HepG2 (cell line): ENCODE measurements around the gene MTA2. TPM values are rescaled to one million over a fixed set of nuclear protein-coding genes. Genes with fewer than 3 reads are reported as not detected.

ENCODE experiments used
- BHLHE40 ChIP-seq: IDR thresholded peaks from 2 replicates; pipeline ENCODE4 v1.6.1; 2011; ENCODE audit warnings: low read length, improper control_type of control experiment
- FOXP1 ChIP-seq, 2 experiments: fragments of 450-650 bp in 1 of 2; IDR thresholded peaks; 2 replicates each; pipeline ENCODE4 v1.6.1; 2017 to 2018; ENCODE audit warnings: antibody characterized with exemption in 1 of 2
- JUN ChIP-seq: sonication (generic); formaldehyde crosslinking; IDR thresholded peaks from 2 replicates; pipeline ENCODE4 v1.4.0; 2020; ENCODE audit warnings: mild to moderate bottlenecking, missing genetic modification reagents
- RBM39 ChIP-seq: fragments of 200-400 bp; formaldehyde crosslinking; IDR thresholded peaks from one replicate; pipeline ENCODE4 v1.6.1; 2018; ENCODE audit warnings: antibody characterized with exemption, mild to moderate bottlenecking, low read depth, low read length; ENCODE audit not compliant: poor library complexity, severe bottlenecking
- RFX3 ChIP-seq: IDR thresholded peaks from 2 replicates; pipeline ENCODE4 v1.6.1; 2016; ENCODE audit warnings: missing biosample characterization, missing genetic modification reagents
- TOPORS ChIP-seq: sonication (generic); formaldehyde crosslinking; IDR thresholded peaks from 2 replicates; pipeline ENCODE4 v1.8.0; 2023; ENCODE audit warnings: mild to moderate bottlenecking, missing genetic modification reagents
- ZBTB1 ChIP-seq: sonication (generic); formaldehyde crosslinking; IDR thresholded peaks from 2 replicates; pipeline ENCODE4 v1.4.0; 2020; ENCODE audit warnings: missing genetic modification reagents, borderline replicate concordance
- ZMYM4 ChIP-seq: sonication (generic); formaldehyde crosslinking; IDR thresholded peaks from 2 replicates; pipeline ENCODE4 v1.8.1; 2023; ENCODE audit warnings: mild to moderate bottlenecking, missing genetic modification reagents
- ZNF382 ChIP-seq: sonication (generic); formaldehyde crosslinking; IDR thresholded peaks from 2 replicates; pipeline ENCODE4 v1.5.0; 2020; ENCODE audit warnings: missing genetic modification reagents, mild to moderate bottlenecking, borderline replicate concordance
- ZNF510 ChIP-seq: sonication (generic); formaldehyde crosslinking; IDR thresholded peaks from 2 replicates; pipeline ENCODE4 v1.4.0; 2020; ENCODE audit warnings: low read depth, mild to moderate bottlenecking, missing genetic modification reagents
- ZNF543 ChIP-seq: sonication (generic); formaldehyde crosslinking; IDR thresholded peaks from 2 replicates; pipeline ENCODE4 v1.4.0; 2020; ENCODE audit warnings: mild to moderate bottlenecking, missing genetic modification reagents
- ZNF547 ChIP-seq: sonication (generic); formaldehyde crosslinking; IDR thresholded peaks from 2 replicates; pipeline ENCODE4 v1.5.1; 2020; ENCODE audit warnings: mild to moderate bottlenecking, missing genetic modification reagents
- ZNF749 ChIP-seq: sonication (generic); formaldehyde crosslinking; IDR thresholded peaks from 2 replicates; pipeline ENCODE4 v1.8.0; 2022; ENCODE audit warnings: mild to moderate bottlenecking, missing genetic modification reagents, moderate library complexity, borderline replicate concordance
- ZNF780A ChIP-seq: sonication (generic); formaldehyde crosslinking; IDR thresholded peaks from 2 replicates; pipeline ENCODE4 v1.8.0; 2022; ENCODE audit warnings: mild to moderate bottlenecking, missing genetic modification reagents, moderate library complexity
- ZNF839 ChIP-seq: sonication (generic); formaldehyde crosslinking; IDR thresholded peaks from 2 replicates; pipeline ENCODE4 v1.4.0; 2020; ENCODE audit warnings: missing genetic modification reagents, mild to moderate bottlenecking, borderline replicate concordance
- ZNF891 ChIP-seq: sonication (generic); formaldehyde crosslinking; IDR thresholded peaks from 2 replicates; pipeline ENCODE4 v1.5.0; 2020; ENCODE audit warnings: mild to moderate bottlenecking, missing genetic modification reagents
- polyA plus RNA-seq, 8 experiments: library from polyadenylated mRNA; depleted of rRNA in 3 of 8; stranded (reverse) in 7 of 8; unstranded in 1 of 8; fragments of >200 nt; fragmentation: Illumina TruSeq in 4 of 8; extraction: Trizol in 4 of 8; gene quantifications; 2 replicates each; pipeline versions ENCODE4 v1.2.1 to v1.2.3, GENCODE V29; 2011 to 2016; ENCODE audit warnings: low read depth in 4 of 8, missing spikeins in 1 of 8, mixed read lengths in 1 of 8; ENCODE audit not compliant: insufficient read depth in 1 of 8
- total RNA-seq, 5 experiments: library from RNA; depleted of rRNA; stranded (reverse); fragments of >200 nt; fragmentation: Illumina TruSeq; extraction: Trizol; gene quantifications; 2 replicates each; pipeline ENCODE4 v1.2.3, GENCODE V29; 2016; ENCODE audit warnings: low read depth in 1 of 5
- TF ChIP-seq, protein P1 (sequence below): sonication (generic); formaldehyde crosslinking; IDR thresholded peaks from 2 replicates; pipeline ENCODE4 v1.4.0; 2020; ENCODE audit warnings: missing genetic modification reagents, borderline replicate concordance
- TF ChIP-seq, protein P2 (sequence below): sonication (generic); formaldehyde crosslinking; IDR thresholded peaks from 2 replicates; pipeline ENCODE4 v1.8.0; 2022; ENCODE audit warnings: missing genetic modification reagents, mild to moderate bottlenecking, inconsistent platforms, borderline replicate concordance
- TF ChIP-seq, protein P3 (sequence below): sonication (generic); formaldehyde crosslinking; IDR thresholded peaks from 2 replicates; pipeline ENCODE4 v1.8.1; 2023; ENCODE audit warnings: mild to moderate bottlenecking, missing genetic modification reagents, borderline replicate concordance
- TF ChIP-seq, protein P4 (sequence below): sonication (generic); formaldehyde crosslinking; IDR thresholded peaks from 2 replicates; pipeline ENCODE4 v1.4.0; 2020; ENCODE audit warnings: missing genetic modification reagents

Gene MTA2
- total and polyA plus RNA-seq, 2 of the 13 experiments (the other 11 are each of a cell fraction or from before 2014, with no cell fraction given), result 14.0 to 70.0 TPM

DNA sequence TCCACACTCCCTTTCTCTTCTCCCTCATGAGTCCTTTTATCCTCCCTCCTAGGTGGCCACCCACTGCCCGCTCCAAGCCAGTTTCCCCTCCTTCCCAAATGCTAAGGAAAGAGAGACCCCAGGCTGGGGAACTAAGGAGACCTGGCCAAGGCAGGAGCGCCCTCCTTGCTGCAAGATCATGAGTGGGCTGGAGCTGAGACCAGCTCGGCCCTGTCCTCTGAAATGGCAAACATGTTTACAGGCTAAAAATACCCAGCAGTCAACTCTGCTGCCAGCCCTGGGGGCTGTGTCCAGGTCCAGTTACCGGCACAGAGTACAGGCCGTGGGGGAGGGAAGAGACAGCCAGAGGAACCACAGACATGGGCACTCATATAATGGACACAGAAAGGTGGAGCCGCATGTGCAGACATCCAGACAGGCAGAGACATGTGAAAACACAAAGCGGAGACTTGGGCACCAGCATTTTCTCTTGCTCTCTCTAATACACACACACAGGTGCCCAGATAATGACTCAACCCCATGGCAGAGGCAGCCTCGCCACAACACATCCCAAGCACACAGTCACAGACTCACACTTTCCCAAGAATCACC is 53.9 kb downstream of the MTA2 start (continued):
- TF ChIP-seq, protein P1, sequence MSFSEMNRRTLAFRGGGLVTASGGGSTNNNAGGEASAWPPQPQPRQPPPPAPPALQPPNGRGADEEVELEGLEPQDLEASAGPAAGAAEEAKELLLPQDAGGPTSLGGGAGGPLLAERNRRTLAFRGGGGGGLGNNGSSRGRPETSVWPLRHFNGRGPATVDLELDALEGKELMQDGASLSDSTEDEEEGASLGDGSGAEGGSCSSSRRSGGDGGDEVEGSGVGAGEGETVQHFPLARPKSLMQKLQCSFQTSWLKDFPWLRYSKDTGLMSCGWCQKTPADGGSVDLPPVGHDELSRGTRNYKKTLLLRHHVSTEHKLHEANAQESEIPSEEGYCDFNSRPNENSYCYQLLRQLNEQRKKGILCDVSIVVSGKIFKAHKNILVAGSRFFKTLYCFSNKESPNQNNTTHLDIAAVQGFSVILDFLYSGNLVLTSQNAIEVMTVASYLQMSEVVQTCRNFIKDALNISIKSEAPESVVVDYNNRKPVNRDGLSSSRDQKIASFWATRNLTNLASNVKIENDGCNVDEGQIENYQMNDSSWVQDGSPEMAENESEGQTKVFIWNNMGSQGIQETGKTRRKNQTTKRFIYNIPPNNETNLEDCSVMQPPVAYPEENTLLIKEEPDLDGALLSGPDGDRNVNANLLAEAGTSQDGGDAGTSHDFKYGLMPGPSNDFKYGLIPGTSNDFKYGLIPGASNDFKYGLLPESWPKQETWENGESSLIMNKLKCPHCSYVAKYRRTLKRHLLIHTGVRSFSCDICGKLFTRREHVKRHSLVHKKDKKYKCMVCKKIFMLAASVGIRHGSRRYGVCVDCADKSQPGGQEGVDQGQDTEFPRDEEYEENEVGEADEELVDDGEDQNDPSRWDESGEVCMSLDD (CRISPR knock-in tag), result no peak
- TF ChIP-seq, protein P2, sequence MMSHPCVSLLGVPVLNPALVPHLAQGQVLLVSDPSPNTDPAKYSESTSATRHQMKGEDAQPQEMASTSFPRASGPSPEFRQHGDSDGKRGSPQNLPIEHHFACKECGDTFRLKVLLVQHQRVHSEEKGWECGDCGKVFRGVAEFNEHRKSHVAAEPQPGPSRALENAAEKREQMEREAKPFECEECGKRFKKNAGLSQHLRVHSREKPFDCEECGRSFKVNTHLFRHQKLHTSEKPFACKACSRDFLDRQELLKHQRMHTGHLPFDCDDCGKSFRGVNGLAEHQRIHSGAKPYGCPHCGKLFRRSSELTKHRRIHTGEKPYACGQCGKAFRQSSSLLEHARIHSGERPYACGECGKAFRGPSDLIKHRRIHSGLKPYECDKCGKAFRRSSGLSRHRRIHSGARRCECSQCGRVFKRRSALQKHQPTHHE (CRISPR knock-in tag), result no peak
- TF ChIP-seq JUN (no peak), ZNF839 (CRISPR knock-in tag) (no peak), ZNF749 (CRISPR knock-in tag) (no peak; the same call in 1 of the 2 replicates), ZMYM4 (CRISPR knock-in tag) (no peak), ZNF510 (0 out of 2 replicates have a peak, but pooled peaks have one; percentile 27), RBM39 (no peak), ZNF780A (CRISPR knock-in tag) (no peak), BHLHE40 (no peak), ZBTB1 (0 out of 2 replicates have a peak, but pooled peaks have one; percentile 50), ZNF543 (peak; percentile 72; the same call in 1 of the 2 replicates), FOXP1 (IDR thresholded peaks at IDR 0.05) (no peak), FOXP1 (CRISPR knock-in tag; IDR thresholded peaks at IDR 0.05) (peak; percentile 77), RFX3 (CRISPR knock-in tag) (no peak), ZNF891 (CRISPR knock-in tag) (no peak), ZNF382 (CRISPR knock-in tag) (no peak), ZNF547 (CRISPR knock-in tag) (no peak), TOPORS (CRISPR knock-in tag) (no peak)
- TF ChIP-seq, protein P3, sequence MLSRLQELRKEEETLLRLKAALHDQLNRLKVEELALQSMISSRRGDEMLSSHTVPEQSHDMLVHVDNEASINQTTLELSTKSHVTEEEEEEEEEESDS, result no peak
- TF ChIP-seq, protein P4, sequence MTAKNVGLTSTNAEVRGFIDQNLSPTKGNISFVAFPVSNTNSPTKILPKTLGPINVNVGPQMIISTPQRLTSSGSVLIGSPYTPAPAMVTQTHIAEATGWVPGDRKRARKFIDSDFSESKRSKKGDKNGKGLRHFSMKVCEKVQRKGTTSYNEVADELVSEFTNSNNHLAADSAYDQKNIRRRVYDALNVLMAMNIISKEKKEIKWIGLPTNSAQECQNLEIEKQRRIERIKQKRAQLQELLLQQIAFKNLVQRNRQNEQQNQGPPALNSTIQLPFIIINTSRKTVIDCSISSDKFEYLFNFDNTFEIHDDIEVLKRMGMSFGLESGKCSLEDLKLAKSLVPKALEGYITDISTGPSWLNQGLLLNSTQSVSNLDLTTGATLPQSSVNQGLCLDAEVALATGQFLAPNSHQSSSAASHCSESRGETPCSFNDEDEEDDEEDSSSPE (CRISPR knock-in tag), result no peak
